ENCODE results near the gene GDI2.

DNA sequence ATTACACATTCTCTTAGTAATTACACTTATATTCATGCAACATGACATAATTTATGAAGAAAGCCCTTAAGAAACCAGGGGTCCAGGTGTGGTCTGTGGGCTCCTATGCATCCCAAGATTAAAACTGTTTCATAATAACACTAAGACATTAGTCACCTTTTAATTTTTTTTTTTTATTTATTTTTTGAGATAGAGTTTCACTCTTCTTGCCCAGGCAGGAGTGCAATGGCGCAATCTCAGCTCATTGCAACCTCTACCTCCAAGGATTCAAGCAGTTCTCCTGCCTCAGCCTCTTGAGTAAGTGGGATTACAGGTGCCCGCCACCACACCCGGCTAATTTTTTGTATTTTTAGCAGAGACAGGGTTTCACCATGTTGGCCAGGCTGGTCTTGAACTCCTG lies 12.5 kb downstream of the GDI2 start:
- TF ChIP-seq EGR1 (IDR thresholded peaks at IDR 0.05; ENCODE audit: low read depth in 2 of 2), result no peak
- no peak for TF ChIP-seq RAD21 (IDR thresholded peaks at IDR 0.05)
- no peak for TF ChIP-seq CTCF (IDR thresholded peaks at IDR 0.05; ENCODE audit: low read depth, low read length, missing input control)
- TF ChIP-seq, protein P1, sequence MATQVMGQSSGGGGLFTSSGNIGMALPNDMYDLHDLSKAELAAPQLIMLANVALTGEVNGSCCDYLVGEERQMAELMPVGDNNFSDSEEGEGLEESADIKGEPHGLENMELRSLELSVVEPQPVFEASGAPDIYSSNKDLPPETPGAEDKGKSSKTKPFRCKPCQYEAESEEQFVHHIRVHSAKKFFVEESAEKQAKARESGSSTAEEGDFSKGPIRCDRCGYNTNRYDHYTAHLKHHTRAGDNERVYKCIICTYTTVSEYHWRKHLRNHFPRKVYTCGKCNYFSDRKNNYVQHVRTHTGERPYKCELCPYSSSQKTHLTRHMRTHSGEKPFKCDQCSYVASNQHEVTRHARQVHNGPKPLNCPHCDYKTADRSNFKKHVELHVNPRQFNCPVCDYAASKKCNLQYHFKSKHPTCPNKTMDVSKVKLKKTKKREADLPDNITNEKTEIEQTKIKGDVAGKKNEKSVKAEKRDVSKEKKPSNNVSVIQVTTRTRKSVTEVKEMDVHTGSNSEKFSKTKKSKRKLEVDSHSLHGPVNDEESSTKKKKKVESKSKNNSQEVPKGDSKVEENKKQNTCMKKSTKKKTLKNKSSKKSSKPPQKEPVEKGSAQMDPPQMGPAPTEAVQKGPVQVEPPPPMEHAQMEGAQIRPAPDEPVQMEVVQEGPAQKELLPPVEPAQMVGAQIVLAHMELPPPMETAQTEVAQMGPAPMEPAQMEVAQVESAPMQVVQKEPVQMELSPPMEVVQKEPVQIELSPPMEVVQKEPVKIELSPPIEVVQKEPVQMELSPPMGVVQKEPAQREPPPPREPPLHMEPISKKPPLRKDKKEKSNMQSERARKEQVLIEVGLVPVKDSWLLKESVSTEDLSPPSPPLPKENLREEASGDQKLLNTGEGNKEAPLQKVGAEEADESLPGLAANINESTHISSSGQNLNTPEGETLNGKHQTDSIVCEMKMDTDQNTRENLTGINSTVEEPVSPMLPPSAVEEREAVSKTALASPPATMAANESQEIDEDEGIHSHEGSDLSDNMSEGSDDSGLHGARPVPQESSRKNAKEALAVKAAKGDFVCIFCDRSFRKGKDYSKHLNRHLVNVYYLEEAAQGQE (IDR thresholded peaks at IDR 0.05), result no peak
- TF ChIP-seq MAX (IDR thresholded peaks at IDR 0.05), result no peak
- TF ChIP-seq SP1 (IDR thresholded peaks at IDR 0.05), result no peak
- TF ChIP-seq RXRA (IDR thresholded peaks at IDR 0.05), result no peak
